GM18499 (cell line): ENCODE results near the gene WASF2.
"Not testable (repeated sequence)": the region's sequence is repeated elsewhere in the genome, so short reads cannot be mapped to it uniquely, and the experiment has no call there.

Source experiments
- ATAC-seq: cut with Tn5 transposase; IDR thresholded peaks from one replicate; pipeline ENCODE4 v1.9.1; 2021; ENCODE audit warnings: moderate number of reproducible peaks; ENCODE audit not compliant: insufficient read depth, unreplicated experiment

The WASF2 gene

DNA sequence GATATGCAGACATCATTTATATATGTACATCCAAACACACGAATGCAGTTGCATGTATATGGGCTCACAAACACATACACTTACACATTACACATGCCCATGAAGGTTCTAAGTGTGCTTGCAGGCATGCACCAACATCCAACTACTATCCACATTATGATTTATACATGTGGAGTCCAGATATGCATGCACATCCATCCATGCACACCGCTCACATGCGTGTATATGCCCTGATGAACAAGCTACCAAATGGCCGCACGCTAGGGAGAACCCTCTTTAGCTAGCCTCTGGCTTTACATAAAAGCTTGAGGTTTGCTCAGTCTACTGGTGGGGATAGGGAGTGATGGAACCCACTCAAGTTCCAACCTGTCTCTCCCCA, 89.0 kb downstream of the WASF2 start:
- no peak for ATAC-seq

GRCh38 chr1:27400082-27400962, 89.6 kb downstream of the WASF2 start:
- ATAC-seq = no peak

DNA sequence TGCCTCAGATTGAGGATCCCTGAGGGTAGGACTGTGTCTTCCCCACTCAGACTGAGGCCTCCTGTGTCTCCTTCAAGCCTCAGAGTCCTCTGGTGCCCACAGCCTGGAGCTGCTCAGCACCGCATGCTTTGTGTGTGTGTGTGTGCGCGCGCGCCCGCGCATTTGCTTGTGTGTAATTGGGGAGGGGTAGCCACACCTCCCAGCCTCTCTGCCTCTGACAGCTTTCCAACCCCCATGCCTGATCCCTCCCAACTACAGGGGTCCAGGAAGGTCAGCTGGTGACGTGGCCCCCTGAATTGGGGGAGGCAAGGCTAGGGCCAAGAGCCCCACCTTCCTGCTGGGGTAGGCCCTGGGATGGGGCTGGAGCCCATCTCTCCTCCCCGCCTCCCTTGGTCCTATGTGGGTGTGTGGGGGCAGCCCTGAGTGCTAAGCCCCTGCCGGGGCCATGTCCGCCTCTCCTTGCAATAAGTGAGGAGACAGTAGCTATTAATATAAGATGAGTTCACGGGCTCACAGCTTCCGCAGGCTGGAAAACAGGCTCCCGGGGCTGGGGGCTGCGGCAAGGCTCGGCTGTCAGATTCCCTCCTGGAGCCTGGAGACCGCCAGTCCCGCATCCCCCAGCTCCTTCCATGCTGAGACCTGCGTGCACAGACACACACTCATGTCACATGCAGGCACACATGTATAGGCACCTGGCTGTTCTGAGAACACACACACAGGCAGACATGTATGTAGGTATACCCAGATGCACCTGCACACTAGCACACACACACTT, 90.5 kb downstream of the WASF2 start:
- ATAC-seq = no peak

DNA sequence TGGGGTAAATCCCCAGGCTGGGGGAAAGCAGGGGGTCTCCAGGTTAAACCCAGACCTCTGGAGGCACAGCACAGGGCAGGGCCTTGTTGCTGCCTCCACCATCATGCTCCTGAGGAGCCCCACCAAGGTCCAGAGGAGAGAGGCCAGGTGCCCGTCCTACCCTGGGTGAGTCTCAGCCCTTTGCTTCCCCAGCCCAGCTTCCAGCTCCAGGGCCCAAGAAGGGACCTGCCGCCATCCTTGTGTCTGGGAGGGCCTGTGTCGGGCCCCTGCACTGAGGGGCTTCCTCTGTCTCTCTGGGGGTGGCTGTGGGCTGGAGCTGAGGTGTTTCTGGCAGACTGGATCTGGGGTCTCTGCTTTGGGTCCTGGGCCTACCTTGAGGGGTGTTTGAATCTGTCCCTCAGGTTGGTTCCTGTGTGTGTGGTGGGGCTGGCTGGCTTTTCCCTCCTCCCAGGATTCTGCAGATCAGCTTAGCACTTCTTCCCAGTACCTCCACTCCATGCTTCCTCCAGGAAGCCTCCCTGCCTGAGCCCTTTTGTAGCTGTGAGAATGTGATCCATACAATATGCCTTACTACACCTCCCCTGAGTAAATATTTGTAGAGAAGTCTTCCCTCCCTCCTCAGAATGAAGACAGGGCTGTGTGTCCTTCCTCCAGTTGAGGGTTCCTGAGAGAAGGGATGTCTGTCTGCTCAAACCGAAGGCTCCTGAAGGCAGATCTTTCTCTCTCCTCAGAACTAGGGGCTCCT, 91.4 kb downstream of the WASF2 start:
- ATAC-seq = no peak

DNA sequence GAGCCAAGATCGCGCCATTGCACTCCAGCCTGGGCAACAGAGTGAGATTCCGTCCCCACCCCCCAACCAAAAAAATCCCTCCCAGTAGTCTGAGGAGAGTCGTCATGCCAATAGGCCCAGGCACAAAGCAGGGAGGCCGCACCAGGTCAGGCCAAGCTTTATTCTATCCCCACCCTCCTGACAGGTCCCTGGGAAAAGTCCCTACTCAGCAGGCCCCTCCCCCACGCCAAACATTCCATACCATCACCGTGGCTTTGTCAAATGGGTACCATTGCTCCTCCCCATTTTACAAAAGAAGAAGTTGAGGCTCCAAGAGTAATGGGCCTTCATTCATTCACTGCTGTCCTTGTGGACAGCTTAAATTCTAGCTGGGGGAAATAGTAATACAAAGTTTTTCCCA, 92.2 kb downstream of the WASF2 start:
- no peak for ATAC-seq

DNA sequence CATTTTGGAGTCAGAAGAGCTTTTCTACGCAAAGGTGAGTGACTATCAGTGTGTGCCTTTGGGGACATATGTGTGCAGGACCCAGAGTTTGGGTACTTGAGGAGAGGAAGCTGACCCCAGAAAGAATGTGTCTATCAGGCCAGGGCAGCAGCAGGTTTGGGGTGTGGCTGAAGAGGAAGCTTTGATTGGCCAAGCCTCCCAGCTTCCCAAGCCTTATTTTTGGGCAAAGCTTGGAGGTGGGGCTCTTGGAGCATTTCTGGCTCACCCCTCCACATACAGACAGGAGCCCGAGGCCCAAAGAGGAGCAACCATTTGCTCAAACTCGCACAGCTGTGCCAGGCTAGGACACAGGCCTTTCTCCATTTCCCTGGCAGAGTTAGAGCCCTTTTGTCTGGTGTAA, 92.9 kb downstream of the WASF2 start:
- no peak for ATAC-seq

DNA sequence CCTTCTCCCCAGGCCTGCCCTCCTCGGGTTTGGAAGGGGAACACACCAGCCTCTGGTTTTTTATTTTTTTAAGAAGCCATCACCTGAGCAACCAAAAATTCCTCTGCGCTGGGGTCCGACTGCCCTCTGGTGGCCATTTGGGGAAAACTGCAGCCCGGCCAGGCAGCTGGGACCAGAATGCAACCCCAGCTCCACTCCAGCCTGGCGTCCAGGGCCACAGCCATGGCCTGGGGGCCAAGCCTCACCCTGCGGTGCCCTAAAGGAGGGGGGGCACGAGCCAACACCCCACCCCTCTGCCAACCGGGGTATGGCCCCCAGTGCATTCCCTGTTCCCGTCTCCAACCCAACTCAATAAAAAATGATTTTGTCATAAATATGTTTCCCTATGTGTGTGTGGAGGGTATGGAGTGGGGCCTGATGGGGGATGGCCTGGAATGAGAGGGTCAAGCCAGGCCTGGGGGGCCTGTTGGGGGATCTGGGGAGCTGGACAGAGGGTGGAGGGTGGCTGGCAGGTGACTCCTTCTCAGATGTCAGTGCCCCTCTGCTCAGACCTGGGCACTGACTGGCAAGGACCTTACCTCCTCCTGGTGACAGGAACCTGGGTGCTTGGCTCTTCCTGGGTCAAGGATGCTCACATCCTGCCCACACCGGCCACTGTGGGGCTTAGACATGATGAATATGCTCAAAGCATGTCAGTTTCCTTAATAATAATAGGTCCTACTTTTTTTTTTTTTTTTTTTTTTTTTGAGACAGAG, 94.3 kb downstream of the WASF2 start:
- ATAC-seq = no peak

DNA sequence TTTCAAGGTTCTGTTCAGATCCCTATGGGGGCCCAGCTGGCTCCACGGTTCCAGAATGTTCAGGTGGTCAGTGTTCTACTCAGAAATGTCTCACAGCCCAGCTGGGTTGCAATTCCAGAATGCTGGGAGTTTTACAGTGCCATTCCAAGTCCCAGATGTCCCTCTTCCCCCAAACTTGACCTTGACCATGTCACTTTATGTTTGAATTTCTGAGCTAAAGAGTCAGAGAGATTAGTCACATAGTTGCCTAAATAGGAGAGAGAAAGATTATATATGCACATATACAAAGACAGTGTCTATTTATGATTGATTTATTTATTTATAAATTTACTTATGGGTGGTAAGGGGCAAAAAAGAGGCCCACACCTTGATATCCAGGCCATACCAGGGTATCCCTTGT, 95.0 kb downstream of the WASF2 start:
- ATAC-seq = no peak

DNA sequence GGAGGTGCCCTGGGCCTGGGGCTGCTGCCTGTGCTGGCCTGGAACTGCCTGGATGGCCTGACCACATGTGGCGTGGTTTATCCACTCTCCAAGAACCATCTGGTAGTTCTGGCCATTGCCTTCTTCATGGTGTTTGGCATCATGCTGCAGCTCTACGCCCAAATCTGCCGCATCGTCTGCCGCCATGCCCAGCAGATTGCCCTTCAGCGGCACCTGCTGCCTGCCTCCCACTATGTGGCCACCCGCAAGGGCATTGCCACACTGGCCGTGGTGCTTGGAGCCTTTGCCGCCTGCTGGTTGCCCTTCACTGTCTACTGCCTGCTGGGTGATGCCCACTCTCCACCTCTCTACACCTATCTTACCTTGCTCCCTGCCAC, 95.7 kb downstream of the WASF2 start:
- ATAC-seq = no peak

- ATAC-seq = no peak
Measured at GRCh38 chr1:27393641-27394281, 96.2 kb downstream of the WASF2 start.

- ATAC-seq = no peak
Measured at GRCh38 chr1:27392778-27393635, 97.0 kb downstream of the WASF2 start.

- ATAC-seq = no peak
Measured at GRCh38 chr1:27392096-27392777, 97.7 kb downstream of the WASF2 start, which contains the start of gene GPR3. Gene GPR3, plus strand, starts transcription at chr1:27392622. Its CDS starts 1,177 bp downstream, at chr1:27393799.

- ATAC-seq = no peak
Measured at GRCh38 chr1:27391511-27392095, 98.4 kb downstream of the WASF2 start.

DNA sequence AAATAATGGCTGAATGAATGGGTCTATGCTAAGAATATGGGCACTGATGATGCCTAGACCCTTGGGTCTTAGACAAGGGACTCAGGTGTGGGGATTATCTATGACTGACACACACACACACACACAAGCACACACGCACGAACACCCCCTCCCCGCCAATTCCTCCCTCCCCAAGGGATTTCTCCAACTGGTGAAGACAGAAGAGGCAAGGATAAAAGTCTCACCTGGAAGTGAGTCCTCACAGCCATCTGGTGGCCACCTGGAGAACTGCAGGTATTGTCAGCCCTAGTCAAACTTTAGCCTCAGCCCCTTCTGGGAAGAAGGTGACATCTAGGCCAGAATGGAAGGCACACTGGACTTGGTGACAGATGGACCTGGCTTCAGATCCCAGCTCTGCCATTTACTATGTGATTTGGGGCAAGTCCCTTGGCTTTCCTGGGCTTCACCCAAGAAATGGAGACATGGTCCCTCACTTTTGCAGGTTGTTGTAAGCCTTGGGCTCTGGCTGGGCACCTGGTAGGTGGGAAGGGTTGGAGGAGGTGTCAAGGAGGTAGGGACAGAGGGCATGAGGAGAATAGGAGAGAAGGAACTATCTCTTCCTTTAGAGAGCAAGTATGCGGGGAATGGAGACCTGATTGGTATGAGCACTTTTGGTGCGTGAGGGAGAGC, 101.5 kb downstream of the WASF2 start:
- no peak for ATAC-seq

DNA sequence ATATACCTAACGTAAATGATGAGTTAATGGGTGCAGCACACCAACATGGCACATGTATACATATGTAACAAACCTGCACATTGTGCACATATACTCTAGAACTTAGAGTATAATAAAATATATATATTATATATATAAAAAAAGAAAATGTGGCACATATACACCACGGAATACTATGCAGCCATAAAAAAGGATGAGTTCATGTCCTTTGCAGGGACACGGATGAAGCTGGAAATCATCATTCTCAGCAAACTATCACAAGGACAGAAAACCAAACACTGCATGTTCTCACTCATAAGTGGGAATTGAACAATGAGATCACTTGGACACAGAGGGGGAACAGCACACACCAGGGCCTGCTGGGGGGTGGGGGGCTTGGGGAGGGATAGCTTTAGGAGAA, 105.2 kb downstream of the WASF2 start:
- ATAC-seq = not testable (repeated sequence)

DNA sequence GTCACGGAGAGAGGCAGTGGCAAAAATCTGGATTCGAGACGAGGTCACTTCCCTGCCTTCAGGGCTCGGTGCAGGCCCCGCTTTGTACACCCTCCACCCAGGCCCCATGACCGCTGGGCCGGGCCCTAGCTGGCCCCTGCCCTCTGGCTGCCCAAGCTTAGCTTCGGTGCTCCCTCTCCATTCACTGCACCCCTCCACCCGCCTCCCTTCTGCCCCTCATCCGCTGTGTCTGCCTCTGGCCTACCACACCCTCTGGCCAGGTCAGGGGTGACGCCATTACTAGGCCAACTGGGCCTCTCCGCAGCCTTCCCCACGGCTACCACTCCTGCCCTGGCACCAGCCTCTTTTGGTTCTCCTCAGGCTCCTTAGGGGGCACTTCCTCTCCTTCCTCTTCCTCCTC, 106.3 kb downstream of the WASF2 start:
- ATAC-seq = no peak

DNA sequence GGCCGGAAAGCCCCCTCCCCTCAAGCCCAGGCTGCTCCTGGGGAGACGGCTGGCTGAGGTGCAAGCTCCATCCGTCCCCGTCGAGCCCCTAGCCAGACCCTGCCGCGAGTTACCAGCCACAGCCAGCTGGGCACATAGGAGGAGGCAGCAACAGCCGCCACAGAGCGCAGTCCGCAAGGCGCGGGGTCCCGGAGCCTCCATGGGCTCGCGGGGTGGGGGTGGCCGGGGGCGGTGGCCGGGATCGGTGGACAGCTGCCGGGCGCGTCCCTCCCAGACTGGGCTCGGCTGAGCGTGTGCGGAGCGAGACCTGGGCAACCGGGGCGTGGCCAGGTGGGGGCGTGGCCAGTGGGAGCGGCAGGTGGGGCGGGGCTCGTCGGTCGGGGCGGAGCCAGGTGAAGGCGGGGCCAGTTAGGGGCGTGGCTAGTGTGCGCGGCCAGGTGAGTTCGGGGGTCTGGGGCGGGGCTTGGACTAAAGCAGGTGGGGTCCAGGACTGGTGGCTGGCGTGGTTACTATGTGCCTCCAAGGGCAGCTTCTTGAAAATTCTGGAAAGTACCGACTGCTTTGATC, 106.8 kb downstream of the WASF2 start, which contains the start of gene CD164L2:
Gene CD164L2 (minus strand): TSS at position 295 of the 567 bp plus-strand sequence. CDS start 94 bp downstream, at position 201.
- ATAC-seq = no peak
